Trophoblast cell (in vitro differentiated cells and primary cell): ENCODE data around the gene IKZF4.
"Not testable (repeated sequence)": the region's sequence is repeated elsewhere in the genome, so short reads cannot be mapped to it uniquely, and the experiment has no call there.

ENCODE experiments used
- DNase-seq, 2 donors: peaks; one replicate each; pipeline ENCODE4 v3.0.0-alpha.2; 2016
- H2AFZ ChIP-seq: 2 replicates; pipeline ENCODE4 v1.6.1; 2013; ENCODE audit warnings: low read length, moderate library complexity, mild to moderate bottlenecking; ENCODE audit not compliant: insufficient read depth, poor library complexity
- H2AK5ac ChIP-seq: 2 replicates; pipeline ENCODE4 v1.6.1; 2013; ENCODE audit warnings: mild to moderate bottlenecking, low read length
- H2BK120ac ChIP-seq: 2 replicates; pipeline ENCODE4 v1.6.1; 2013; ENCODE audit warnings: low read length, mild to moderate bottlenecking, moderate library complexity; ENCODE audit not compliant: insufficient read depth, poor library complexity
- H2BK12ac ChIP-seq: 2 replicates; pipeline ENCODE4 v1.6.1; 2013; ENCODE audit warnings: mild to moderate bottlenecking, low read length, moderate library complexity
- H2BK5ac ChIP-seq: 2 replicates; pipeline ENCODE4 v1.6.1; 2013; ENCODE audit warnings: low read length, low read depth, moderate library complexity, mild to moderate bottlenecking; ENCODE audit not compliant: poor library complexity
- H3K14ac ChIP-seq: 2 replicates; pipeline ENCODE4 v1.6.1; 2013; ENCODE audit warnings: mild to moderate bottlenecking, low read length
- H3K18ac ChIP-seq: 2 replicates; pipeline ENCODE4 v1.6.1; 2013; ENCODE audit warnings: mild to moderate bottlenecking, low read length
- H3K23ac ChIP-seq: 2 replicates; pipeline ENCODE4 v1.6.1; 2013; ENCODE audit warnings: low read length
- H3K27ac ChIP-seq: 2 replicates; pipeline ENCODE4 v1.5.1; 2013; ENCODE audit warnings: low read depth, mild to moderate bottlenecking, inconsistent platforms, low read length, moderate library complexity
- H3K27me3 ChIP-seq: 2 replicates; pipeline ENCODE4 v1.6.1; 2013; ENCODE audit warnings: inconsistent platforms, mild to moderate bottlenecking, low read length, moderate library complexity; ENCODE audit not compliant: insufficient read depth
- H3K36me3 ChIP-seq, 2 experiments: 1 replicate in 1 of 2; 2 replicates in 1 of 2; pipeline ENCODE4 v1.6.1; 2013; ENCODE audit warnings: low read length in 2 of 2, mild to moderate bottlenecking in 2 of 2, moderate library complexity in 1 of 2; ENCODE audit not compliant: insufficient read depth in 2 of 2, control insufficient read depth in 1 of 2
- H3K4ac ChIP-seq: 2 replicates; pipeline ENCODE4 v1.6.1; 2013; ENCODE audit warnings: low read depth, mild to moderate bottlenecking, low read length, moderate library complexity
- H3K4me1 ChIP-seq, 2 experiments: 1 replicate in 1 of 2; 2 replicates in 1 of 2; pipeline ENCODE4 v1.6.1; 2013; ENCODE audit warnings: low read length in 2 of 2, mild to moderate bottlenecking in 2 of 2, moderate library complexity in 1 of 2; ENCODE audit not compliant: insufficient read depth in 2 of 2, control insufficient read depth in 1 of 2
- H3K4me2 ChIP-seq: 2 replicates; pipeline ENCODE4 v1.6.1; 2013; ENCODE audit warnings: inconsistent platforms, mild to moderate bottlenecking, low read length, moderate library complexity
- H3K4me3 ChIP-seq: 2 replicates; pipeline ENCODE4 v1.5.1; 2013; ENCODE audit warnings: mild to moderate bottlenecking, low read depth, low read length, inconsistent platforms
- H3K79me1 ChIP-seq: one replicate; pipeline ENCODE4 v1.6.1; 2013; ENCODE audit warnings: low read length
- H3K79me2 ChIP-seq: 2 replicates; pipeline ENCODE4 v1.6.1; 2013; ENCODE audit warnings: low read length, mild to moderate bottlenecking; ENCODE audit not compliant: control insufficient read depth, insufficient read depth, poor library complexity
- H3K9ac ChIP-seq: 2 replicates; pipeline ENCODE4 v1.6.1; 2013; ENCODE audit warnings: mild to moderate bottlenecking, low read length
- H3K9me3 ChIP-seq: 2 replicates; pipeline ENCODE4 v1.6.1; 2013; ENCODE audit warnings: low read depth, mild to moderate bottlenecking, control low read depth, inconsistent platforms, low read length; ENCODE audit not compliant: insufficient read depth
- H4K12ac ChIP-seq: 2 replicates; pipeline ENCODE4 v1.6.1; 2013; ENCODE audit warnings: low read depth, mild to moderate bottlenecking, low read length, moderate library complexity
- H4K8ac ChIP-seq: 2 replicates; pipeline ENCODE4 v1.6.1; 2013; ENCODE audit warnings: low read depth, mild to moderate bottlenecking, low read length, moderate library complexity
- H4K91ac ChIP-seq: one replicate; pipeline ENCODE4 v1.6.1; 2013; ENCODE audit warnings: low read depth, mild to moderate bottlenecking, low read length, moderate library complexity
- WGBS: extraction: QIAGEN DNeasy Blood & Tissue Kit; methylation state at CpG from one replicate; pipeline ENCODE4 v1.1.7; 2013; ENCODE audit warnings: missing lambda C conversion rate; ENCODE audit not compliant: insufficient read length, insufficient coverage; ENCODE audit errors: extremely low coverage; 5-methylcytosine and 5-hydroxymethylcytosine counted together

IKZF4 gene

GRCh38 chr12:55985341-55985740 lies 35.5 kb upstream of the IKZF4 start:
- H4K8ac ChIP-seq = no peak overlapping the region
- no peak overlapping the region for H4K91ac ChIP-seq
- H3K79me2 ChIP-seq = no peaks in the 10 kb centered on the region
- H3K18ac ChIP-seq = no peak overlapping the region
- no peaks in the 10 kb centered on the region for H3K9me3 ChIP-seq
- no CpG with 5 or more reads among the region's 4 CpGs for WGBS
- no peak overlapping the region for H3K9ac ChIP-seq
- peak in 1 of 2 donors; percentile 82 for DNase-seq
- no peak overlapping the region for H3K23ac ChIP-seq
- no peak overlapping the region for H4K12ac ChIP-seq
- no peak overlapping the region for H2BK5ac ChIP-seq
- H3K14ac ChIP-seq = no peak overlapping the region
- H2AFZ ChIP-seq = no peak overlapping the region
- H2BK12ac ChIP-seq = no peak overlapping the region
- no peak overlapping the region for H3K4ac ChIP-seq
- H3K79me1 ChIP-seq = no peaks in the 10 kb centered on the region
- no peak overlapping the region for H3K27ac ChIP-seq
- no peaks in the 10 kb centered on the region for H3K27me3 ChIP-seq
- no peak overlapping the region for H2AK5ac ChIP-seq
- no peak overlapping the region for H2BK120ac ChIP-seq
- no peak overlapping the region for H3K4me2 ChIP-seq
- no peaks in the 10 kb centered on the region for H3K4me1 ChIP-seq
- H3K4me3 ChIP-seq = no peak overlapping the region
- H3K36me3 ChIP-seq = peaks cover 51 to 58% of the 10 kb centered on the region in 2 experiments

DNA sequence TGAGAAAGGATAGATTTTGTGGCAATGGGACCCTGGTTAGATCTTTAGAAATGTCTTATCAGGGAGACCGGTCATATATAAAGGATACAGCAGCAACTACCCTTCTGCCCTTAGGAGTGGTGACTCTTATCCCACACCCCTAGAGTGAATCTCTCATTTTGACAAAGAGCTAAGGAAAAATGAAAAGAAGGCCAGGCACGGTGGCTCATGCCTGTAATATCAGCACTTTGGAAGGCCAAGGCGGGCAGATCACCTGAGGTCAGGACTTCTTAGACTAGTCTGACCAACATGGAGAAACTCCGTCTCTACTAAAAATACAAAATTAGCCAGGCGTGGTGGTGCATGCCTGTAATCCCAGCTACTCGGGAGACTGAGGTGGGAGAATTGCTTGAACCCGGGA lies 34.9 kb upstream of the IKZF4 start:
- peaks cover 47 to 58% of the 10 kb centered on the region in 2 experiments for H3K36me3 ChIP-seq
- H3K27me3 ChIP-seq, H3K27ac ChIP-seq, H3K79me1 ChIP-seq, H3K4me3 ChIP-seq, H3K18ac ChIP-seq, H3K23ac ChIP-seq, H2AFZ ChIP-seq, H4K12ac ChIP-seq, H2BK120ac ChIP-seq, H2BK5ac ChIP-seq, H3K9me3 ChIP-seq, H2BK12ac ChIP-seq, H3K14ac ChIP-seq, H4K91ac ChIP-seq, H3K9ac ChIP-seq, H3K79me2 ChIP-seq, H2AK5ac ChIP-seq, H4K8ac ChIP-seq, H3K4me1 ChIP-seq, H3K4me2 ChIP-seq, H3K4ac ChIP-seq: not testable (repeated sequence)
- DNase-seq = peak; percentile 77 to 83
- no CpG with 5 or more reads among the region's 7 CpGs for WGBS

- H3K79me2 ChIP-seq = no peaks in the 10 kb centered on the region
- H4K12ac ChIP-seq = no peak overlapping the region
- H3K14ac ChIP-seq = no peak overlapping the region
- peaks cover 55 to 66% of the 10 kb centered on the region in 2 experiments for H3K36me3 ChIP-seq
- H2BK5ac ChIP-seq = no peak overlapping the region
- no peak overlapping the region for H3K18ac ChIP-seq
- no peak overlapping the region for H3K4me2 ChIP-seq
- no peak overlapping the region for H2AFZ ChIP-seq
- H2BK12ac ChIP-seq = no peak overlapping the region
- no peaks in the 10 kb centered on the region for H3K9me3 ChIP-seq
- H2AK5ac ChIP-seq = no peak overlapping the region
- H3K23ac ChIP-seq = no peak overlapping the region
- H3K4me1 ChIP-seq = no peaks in the 10 kb centered on the region
- no peak overlapping the region for H3K4ac ChIP-seq
- H3K27me3 ChIP-seq = no peaks in the 10 kb centered on the region
- no CpG with 5 or more reads among the region's 3 CpGs for WGBS
- H3K4me3 ChIP-seq = no peak overlapping the region
- no peaks in the 10 kb centered on the region for H3K79me1 ChIP-seq
- H4K91ac ChIP-seq = no peak overlapping the region
- DNase-seq = no peak
- no peak overlapping the region for H3K9ac ChIP-seq
- no peak overlapping the region for H4K8ac ChIP-seq
- no peak overlapping the region for H3K27ac ChIP-seq
- H2BK120ac ChIP-seq = no peak overlapping the region
Observed at GRCh38 chr12:55991110-55991509, 29.7 kb upstream of the IKZF4 start.

- H2BK120ac ChIP-seq = no peak overlapping the region
- H2AFZ ChIP-seq = no peak overlapping the region
- H3K27ac ChIP-seq = no peak overlapping the region
- H3K4me2 ChIP-seq = no peak overlapping the region
- H3K79me1 ChIP-seq = peaks cover 4% of the 10 kb centered on the region
- H2BK12ac ChIP-seq = no peak overlapping the region
- H3K4me3 ChIP-seq = no peak overlapping the region
- WGBS = no CpG with 5 or more reads among the region's 4 CpGs
- H3K27me3 ChIP-seq = no peaks in the 10 kb centered on the region
- peaks cover 3 to 7% of the 10 kb centered on the region in 2 experiments for H3K4me1 ChIP-seq
- H4K8ac ChIP-seq = no peak overlapping the region
- no peak overlapping the region for H2BK5ac ChIP-seq
- no peak overlapping the region for H3K9ac ChIP-seq
- peaks cover 4% of the 10 kb centered on the region for H3K79me2 ChIP-seq
- peaks cover 41 to 54% of the 10 kb centered on the region in 2 experiments for H3K36me3 ChIP-seq
- no peak overlapping the region for H4K91ac ChIP-seq
- H3K4ac ChIP-seq = no peak overlapping the region
- no peak overlapping the region for H3K14ac ChIP-seq
- no peak overlapping the region for H3K23ac ChIP-seq
- H4K12ac ChIP-seq = no peak overlapping the region
- DNase-seq = no peak
- H3K9me3 ChIP-seq = no peaks in the 10 kb centered on the region
- no peak overlapping the region for H3K18ac ChIP-seq
- H2AK5ac ChIP-seq = no peak overlapping the region
Observed at GRCh38 chr12:55993230-55993853, 27.5 kb upstream of the IKZF4 start.
